GM10266 (cell line): ENCODE data around the gene PSMD9.
"Not testable (repeated sequence)": the region's sequence is repeated elsewhere in the genome, so short reads cannot be mapped to it uniquely, and the experiment has no call there.

Source experiments
- DNase-seq: peaks from one replicate; pipeline ENCODE4 v3.0.0; 2012; ENCODE audit errors: extremely low spot score
- TF ChIP-seq, protein P1 (sequence below): IDR thresholded peaks from 2 replicates; pipeline ENCODE4 v1.5.1; 2012; ENCODE audit warnings: mild to moderate bottlenecking, low read depth; ENCODE audit not compliant: control insufficient read depth, insufficient read depth; ENCODE audit errors: missing control alignments

PSMD9 gene

DNA sequence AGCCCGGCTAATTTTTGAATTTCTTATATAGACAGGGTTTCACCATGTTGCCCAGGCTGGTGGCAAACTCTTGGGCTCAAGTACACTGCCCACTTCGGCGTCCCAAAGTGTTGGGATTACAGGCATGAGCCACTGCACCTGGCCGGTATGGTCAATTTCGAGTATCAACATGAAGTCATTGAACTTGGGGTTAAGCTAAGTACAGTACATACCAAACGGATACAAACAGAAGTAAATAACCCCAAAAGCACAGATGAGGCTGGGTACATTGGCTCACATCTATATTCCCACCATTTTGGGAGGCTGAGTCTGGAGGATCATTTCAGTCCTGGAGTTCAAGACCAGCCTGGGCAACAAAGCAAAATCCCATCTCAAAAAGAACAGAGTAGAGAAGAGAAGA, 13.0 kb upstream of the PSMD9 start:
- DNase-seq, result no peak
- TF ChIP-seq, protein P1, sequence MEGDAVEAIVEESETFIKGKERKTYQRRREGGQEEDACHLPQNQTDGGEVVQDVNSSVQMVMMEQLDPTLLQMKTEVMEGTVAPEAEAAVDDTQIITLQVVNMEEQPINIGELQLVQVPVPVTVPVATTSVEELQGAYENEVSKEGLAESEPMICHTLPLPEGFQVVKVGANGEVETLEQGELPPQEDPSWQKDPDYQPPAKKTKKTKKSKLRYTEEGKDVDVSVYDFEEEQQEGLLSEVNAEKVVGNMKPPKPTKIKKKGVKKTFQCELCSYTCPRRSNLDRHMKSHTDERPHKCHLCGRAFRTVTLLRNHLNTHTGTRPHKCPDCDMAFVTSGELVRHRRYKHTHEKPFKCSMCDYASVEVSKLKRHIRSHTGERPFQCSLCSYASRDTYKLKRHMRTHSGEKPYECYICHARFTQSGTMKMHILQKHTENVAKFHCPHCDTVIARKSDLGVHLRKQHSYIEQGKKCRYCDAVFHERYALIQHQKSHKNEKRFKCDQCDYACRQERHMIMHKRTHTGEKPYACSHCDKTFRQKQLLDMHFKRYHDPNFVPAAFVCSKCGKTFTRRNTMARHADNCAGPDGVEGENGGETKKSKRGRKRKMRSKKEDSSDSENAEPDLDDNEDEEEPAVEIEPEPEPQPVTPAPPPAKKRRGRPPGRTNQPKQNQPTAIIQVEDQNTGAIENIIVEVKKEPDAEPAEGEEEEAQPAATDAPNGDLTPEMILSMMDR, result no peak

DNA sequence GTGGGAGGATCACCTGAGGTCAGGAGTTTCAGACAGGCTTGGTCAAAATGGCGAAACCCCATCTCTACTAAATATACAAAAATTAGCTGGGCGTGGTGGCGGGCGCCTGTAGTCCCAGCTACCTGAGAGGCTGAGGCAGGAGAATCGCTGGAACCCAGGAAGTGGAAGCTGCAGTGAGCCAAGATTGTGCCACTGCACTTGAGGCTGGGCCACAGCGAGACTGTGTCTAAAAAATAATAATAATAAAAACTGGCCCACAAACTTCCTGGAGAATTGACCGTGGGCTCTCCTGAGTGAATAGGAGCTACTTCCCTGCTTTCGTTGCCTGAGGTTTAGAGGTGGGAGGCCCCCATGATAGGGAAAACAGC, 12.5 kb upstream of the PSMD9 start:
- DNase-seq, result not testable (repeated sequence)

DNA sequence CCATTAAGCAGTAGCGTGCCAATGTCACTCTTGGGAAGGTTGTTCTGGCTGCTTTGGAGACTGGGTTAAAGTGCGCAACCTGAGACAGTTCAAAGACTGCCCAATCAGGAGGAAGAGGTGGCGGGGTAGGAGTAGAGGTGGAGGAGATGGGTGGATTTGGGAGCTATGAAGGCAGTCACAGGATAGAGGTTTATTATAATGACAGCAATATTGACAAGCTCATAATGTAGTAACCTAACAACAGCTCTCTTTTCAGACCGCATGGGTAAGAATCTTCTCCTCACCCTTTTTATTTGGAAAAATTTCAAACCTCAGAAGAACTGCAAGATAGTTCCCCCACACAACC, 5.3 kb upstream of the PSMD9 start:
- TF ChIP-seq, protein P1, result no peak
- DNase-seq, result no peak

DNA sequence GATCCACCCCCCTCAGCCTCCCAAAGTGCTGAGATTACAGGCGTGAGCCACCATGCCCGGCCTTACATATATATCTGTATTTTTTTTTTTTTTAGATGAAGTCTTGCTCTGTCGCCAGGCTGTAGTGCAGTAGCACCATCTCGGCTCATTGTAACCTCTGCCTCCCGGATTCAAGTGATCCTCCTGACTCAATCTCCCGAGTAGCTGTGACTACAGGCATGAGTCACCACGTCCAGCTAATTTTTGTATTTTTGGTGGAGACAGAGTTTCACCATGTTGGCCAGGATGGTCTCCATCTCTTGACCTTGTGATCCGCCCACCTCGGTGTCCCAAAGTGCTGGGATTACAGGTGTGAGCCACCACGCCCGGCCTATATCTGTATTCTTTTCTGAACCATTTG, 3.5 kb upstream of the PSMD9 start:
- DNase-seq, result not testable (repeated sequence)

DNA sequence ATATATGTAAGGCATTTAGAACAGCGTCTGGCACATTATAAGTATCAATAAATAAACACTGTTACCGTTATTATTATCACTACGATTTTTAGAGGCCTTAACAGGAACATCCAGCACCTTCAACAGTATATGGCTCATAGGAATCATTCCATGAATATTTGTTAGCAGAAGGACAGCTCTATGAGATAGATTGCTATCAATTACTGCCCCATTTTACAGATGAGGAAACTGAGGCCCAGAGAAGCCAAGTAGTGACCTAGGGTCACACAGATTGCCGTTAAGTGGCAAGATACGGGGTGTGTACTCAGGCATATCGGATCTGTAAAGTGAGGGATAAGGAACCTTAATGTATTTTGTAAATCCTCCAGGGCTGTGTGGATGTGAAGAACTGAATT, 510 bp upstream of the PSMD9 start:
- TF ChIP-seq, protein P1, result no peak
- DNase-seq, result no peak

DNA sequence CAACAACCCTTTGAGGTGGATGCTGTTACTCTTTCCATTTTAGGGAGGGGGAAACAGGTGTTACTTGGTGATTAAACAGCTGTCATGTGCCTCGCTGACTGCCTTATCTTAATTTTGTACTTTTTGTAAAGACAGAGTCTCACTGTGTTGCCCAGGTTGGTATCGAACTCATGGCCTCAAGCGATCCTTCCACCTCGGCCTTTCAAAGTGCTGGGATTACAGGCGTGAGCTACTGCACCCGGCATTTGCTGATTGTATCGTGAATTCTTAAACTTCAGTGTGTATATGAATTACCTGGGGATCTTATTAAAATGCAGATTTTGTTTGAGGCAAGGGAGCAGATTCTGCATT, 659 bp downstream of the PSMD9 start:
- TF ChIP-seq, protein P1, result no peak
- no peak for DNase-seq

DNA sequence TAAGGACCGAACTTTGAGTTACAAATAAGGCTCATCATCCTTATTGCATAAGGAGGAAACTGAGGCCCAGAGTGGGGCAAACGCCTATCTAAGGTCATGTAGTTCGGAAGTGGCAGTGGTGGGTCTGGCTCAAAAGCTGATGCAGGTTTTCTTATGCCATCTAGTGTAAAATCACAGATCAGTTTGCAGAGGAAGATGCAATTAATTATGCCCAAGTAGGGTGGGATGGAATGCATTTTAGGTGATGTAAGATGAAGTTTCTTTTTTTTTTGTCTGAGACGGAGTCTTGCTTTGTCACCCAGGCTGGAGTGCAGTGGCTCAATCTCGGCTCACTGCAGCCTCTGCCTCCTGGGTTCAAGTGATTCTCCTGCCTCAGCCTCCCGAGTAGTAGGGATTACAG, 1.1 kb downstream of the PSMD9 start:
- DNase-seq, result not testable (repeated sequence)

DNA sequence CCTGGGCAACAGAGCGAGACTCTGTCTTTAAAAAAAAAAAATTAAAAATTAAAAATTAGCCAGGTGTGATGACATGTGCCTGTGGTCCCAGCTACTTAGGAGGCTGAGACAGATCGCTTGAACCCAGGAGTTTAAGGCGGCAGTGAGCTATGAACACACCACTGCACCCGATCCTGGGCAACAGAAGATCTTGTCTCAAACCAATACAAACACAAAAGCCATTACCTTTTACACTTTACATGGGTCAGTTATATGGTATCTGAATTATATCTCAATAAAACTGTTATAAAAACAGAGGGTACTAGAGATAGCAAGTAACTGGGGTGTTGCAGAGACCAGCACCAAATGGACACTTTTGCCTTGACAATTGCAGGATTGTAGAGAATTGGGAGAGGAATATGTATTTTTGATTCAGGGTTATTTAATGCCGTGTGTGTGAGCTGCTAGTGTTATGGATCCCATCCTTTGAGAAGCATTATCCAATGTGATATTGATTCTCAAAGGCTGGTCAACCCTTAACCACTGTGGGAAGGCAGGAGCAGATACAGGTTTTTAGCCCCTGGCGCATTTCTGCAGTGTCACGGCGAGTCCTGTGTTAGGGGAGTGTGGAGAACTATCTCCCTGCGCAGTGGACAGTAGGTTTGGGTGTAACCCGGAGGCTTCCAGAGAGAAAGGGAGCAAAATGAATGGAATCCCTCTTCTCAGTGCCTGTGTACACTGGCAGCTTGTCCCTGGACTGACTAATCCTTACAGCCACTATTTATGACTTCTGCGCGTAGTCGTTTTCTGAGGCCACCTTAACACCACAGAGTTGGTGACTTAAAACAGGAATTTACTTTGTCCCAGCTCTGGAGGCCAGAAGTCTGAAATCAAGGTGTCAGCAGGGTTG, 4.3 kb downstream of the PSMD9 start:
- no peak for DNase-seq
- TF ChIP-seq, protein P1, result no peak

DNA sequence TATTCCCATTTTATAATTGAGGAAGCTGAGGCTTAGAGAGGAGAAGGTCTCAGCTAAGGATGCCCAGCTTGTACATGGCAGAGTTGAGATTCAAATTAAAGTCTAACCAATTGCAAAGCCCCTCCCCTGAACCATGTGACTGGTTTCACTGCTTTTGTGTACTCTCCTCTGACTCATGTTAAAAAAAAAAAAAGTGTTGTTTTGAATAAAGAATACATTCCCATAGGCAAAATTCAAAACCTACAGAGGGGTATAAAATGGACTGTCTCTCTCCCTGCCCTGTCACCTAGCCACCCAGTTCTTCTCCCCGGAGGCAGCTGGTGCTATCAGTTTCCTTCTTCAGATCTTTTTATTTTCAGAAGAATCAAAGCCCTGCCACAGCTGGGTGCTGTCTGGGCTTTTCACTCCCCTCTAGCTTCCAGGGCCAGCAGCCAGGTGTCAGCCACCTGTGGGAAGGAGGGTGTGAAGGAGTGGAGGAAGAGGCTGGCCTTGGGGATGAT, 5.4 kb downstream of the PSMD9 start:
- TF ChIP-seq, protein P1, result no peak
- no peak for DNase-seq
